ENCODE results near the gene ZFP2. TPM values are rescaled to one million over a fixed set of nuclear protein-coding genes. Genes with fewer than 3 reads are reported as not detected.

Gene ZFP2
- under 0.01 and 0.18 TPM in 2 replicates for total RNA-seq

DNA sequence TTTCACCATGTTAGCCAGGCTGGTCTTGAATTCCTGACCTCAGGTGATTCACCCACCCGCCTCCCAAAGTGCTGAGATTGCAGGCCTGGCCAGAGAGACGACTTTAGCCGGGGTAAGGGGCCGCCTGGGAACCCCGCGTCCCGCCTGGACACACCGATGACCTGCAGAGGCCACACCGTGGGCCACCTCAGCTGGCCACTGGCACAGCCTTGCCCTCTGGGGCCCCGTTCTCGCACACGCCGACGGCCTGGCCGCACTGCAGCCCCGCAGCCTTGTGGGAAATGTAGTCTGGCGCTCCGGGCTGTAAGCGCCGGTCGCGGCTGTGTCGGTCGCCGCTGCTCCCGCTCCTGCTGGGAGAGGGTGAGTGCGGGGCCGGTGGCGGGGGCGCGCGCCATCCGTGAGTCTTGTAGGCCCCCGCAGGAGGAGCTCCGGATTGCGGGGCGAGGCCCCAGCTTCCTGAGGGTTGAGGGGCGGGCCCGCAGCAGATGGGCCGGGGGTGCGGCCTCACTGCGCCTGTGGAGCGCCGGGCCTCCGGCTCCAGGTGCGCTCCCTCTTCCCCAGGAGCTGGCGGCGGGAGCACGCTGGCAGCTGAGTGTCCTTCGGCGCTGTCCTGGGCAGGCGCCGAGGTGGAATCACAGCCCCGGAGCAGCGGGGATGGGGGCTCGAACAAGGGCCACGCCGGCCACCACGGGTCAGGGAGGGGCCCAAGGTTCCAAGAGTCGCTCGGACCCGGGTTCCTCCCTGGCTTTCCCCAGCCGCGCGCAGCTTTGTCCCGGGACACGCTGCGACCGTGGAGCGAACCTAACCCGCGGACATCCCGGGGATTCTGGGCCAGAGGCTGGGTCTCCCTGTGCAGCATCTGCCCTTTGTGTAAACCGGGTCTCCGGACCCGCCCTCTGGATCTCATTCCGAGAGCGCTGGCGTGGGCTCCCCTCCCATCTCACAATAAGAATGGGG lies at the start of gene ZFP2:
ZFP2 (plus strand) TSS at position 299 of the 957 bp plus-strand sequence. CDS start 35,401 bp downstream, outside the sequence.

GRCh38 chr5:178859625-178860521 lies 35.8 kb upstream of the ZFP2 start, which contains the start of gene ZNF354B:
ZNF354B (plus strand) TSS chr5:178859953; CDS start chr5:178861048, 1,095 bp downstream.

DNA sequence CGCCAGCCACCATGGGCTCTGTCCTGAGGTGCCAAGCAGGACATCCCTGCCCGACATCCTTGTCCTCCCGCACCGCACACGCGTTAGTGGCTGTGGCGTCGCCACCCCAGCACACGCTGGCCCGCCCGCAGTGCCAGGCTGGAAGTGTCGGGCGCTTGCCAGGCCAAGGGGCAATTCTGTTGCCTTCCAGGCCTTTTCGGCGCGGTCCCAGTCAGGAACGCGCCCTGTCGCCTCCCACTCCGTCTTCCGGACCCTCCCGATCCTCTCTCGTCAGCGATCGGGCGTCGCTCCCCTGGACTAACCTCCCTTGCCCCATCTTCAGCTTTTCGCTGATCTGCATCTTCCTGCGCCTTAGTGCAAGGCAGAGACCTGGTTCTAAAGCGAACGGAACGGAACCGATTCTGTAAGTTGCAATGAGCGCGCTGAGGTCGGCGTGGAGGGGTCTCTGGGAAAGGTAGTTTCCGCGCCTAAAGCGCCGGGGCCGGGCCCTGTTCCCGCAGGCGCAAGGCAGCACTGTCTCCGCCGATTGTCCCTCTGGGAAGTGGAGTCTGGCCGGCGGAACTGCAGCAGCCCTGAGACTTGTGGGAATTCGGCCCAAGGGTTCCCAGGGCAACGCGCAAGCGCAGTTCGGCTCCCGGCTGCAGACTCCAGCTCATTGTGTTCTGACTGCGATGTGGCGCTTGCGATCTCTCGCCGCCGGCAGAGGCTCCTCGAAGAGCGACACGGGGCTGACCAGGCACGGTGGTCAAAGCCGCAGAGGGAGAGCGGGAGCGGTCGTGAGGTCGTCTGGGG lies 45.1 kb downstream of the ZFP2 start, which contains the start of gene ZNF454:
ZNF454 (plus strand) TSS at position 630 of the 792 bp plus-strand sequence. CDS start 1,594 bp downstream, outside the sequence.

Other genes with a start within 250 kb of the ZFP2 start
- gene ZNF354A, start 165.3 kb upstream of the ZFP2 start, total RNA-seq = 8.8 and 12.5 TPM in 2 replicates
- 3.4 and 4.0 TPM in 2 replicates for gene ZNF354B, start 36.0 kb upstream of the ZFP2 start, total RNA-seq
- gene ZNF454, start 45.3 kb downstream of the ZFP2 start, total RNA-seq = 1.1 and 1.9 TPM in 2 replicates
- not detected in 2 replicates for gene GRM6, start 99.4 kb downstream of the ZFP2 start, total RNA-seq
- 3.2 and 5.8 TPM in 2 replicates for gene ZNF879, start 127.9 kb downstream of the ZFP2 start, total RNA-seq
- 3.4 and 3.8 TPM in 2 replicates for gene ZNF354C, start 164.5 kb downstream of the ZFP2 start, total RNA-seq

Data from cardiac atrium fibroblast (primary cell).